ENCODE results near the gene TMEM60. TPM values are rescaled to one million over a fixed set of nuclear protein-coding genes. Genes with fewer than 3 reads are reported as not detected.
"Not testable (repeated sequence)": the region's sequence is repeated elsewhere in the genome, so short reads cannot be mapped to it uniquely, and the experiment has no call there.

TMEM60 gene
- total RNA-seq, 2 donors from 2014 or later, result 9.6 TPM; not detected in 1

DNA sequence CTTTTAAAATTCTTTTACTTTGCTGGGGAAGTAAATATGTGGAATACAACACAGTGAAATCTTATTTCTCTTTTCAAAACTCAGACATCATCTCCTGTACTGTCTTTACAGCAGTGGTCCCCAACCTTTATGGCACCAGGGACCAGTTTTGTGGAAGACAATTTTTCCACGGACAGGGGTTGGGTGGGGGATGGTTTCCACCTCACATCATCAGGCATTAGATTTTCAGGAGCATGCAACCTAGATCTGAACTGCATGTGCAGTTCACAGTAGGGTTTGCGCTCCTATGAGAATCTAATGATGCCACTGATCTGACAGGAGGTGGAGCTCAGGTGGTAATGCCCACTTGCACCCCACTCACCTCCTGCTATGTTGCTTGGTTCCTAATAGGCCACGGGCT is 12.2 kb downstream of the TMEM60 start:
- 93 to 95% methylated on average over 3 of the region's 3 CpGs for WGBS, 2 donors
- no peaks in the 10 kb centered on the region for H3K27me3 ChIP-seq
- H3K4me3 ChIP-seq, result no peak overlapping the region
- no peaks in the 10 kb centered on the region for H3K9me3 ChIP-seq
- DNase-seq, result no peak
- peaks cover 19% of the 10 kb centered on the region for H3K4me1 ChIP-seq
- no peaks in the 10 kb centered on the region for H3K36me3 ChIP-seq (replicated peaks in 1 of 2; ENCODE audit: insufficient read depth in 1 of 2, low read depth in 2 of 2)
- H3K27ac ChIP-seq, result no peak overlapping the region
- TF ChIP-seq POLR2A (IDR thresholded peaks at IDR 0.05) (no peak), CTCF (IDR thresholded peaks at IDR 0.05) (no peak)
- intact Hi-C loops (cut with DNase I), result no loop called here
- ATAC-seq, result no peak

- peaks cover 19% of the 10 kb centered on the region for H3K4me1 ChIP-seq
- H3K27ac ChIP-seq; DNase-seq; H3K36me3 ChIP-seq (replicated peaks in 1 of 2; ENCODE audit: insufficient read depth in 1 of 2, low read depth in 2 of 2); H3K9me3 ChIP-seq; intact Hi-C loops (cut with DNase I); ATAC-seq; H3K4me3 ChIP-seq; H3K27me3 ChIP-seq: not testable (repeated sequence)
- WGBS, 2 donors, result 90 to 93% methylated on average over 10 of the region's 10 CpGs
These were observed 13.8 kb downstream of the TMEM60 start for GRCh38 chr7:77784426-77784825.

- Histone ChIP-seq H3K4me1 (peaks cover 19% of the 10 kb centered on the region), H3K36me3 (replicated peaks in 1 of 2; ENCODE audit: insufficient read depth in 1 of 2, low read depth in 2 of 2) (peaks cover 0 to 5% of the 10 kb centered on the region in 2 donors), H3K9me3 (no peaks in the 10 kb centered on the region), H3K27me3 (no peaks in the 10 kb centered on the region), H3K27ac (no peak overlapping the region), H3K4me3 (no peak overlapping the region)
- DNase-seq, result no peak
- 77 to 85% methylated on average over 3 of the region's 3 CpGs for WGBS, 2 donors
- intact Hi-C loops (cut with DNase I), result no loop called here
- no peak for ATAC-seq
- TF ChIP-seq POLR2A (IDR thresholded peaks at IDR 0.05), result no peak
- TF ChIP-seq CTCF (IDR thresholded peaks at IDR 0.05), result no peak
These were observed 14.7 kb downstream of the TMEM60 start for GRCh38 chr7:77783545-77783944.

- DNase-seq (no peak), ATAC-seq (no peak)
- Histone ChIP-seq H3K9me3 (no peaks in the 10 kb centered on the region), H3K4me1 (peaks cover 19% of the 10 kb centered on the region), H3K27ac (no peak overlapping the region), H3K27me3 (no peaks in the 10 kb centered on the region), H3K4me3 (no peak overlapping the region), H3K36me3 (replicated peaks in 1 of 2; ENCODE audit: insufficient read depth in 1 of 2, low read depth in 2 of 2) (peaks cover 0 to 6% of the 10 kb centered on the region in 2 donors)
- WGBS, 2 donors, result 23 to 24% methylated on average over 1 of the region's 1 CpG
- intact Hi-C loops (cut with DNase I), result no loop called here
- TF ChIP-seq CTCF (IDR thresholded peaks at IDR 0.05) (no peak), POLR2A (IDR thresholded peaks at IDR 0.05) (no peak)
These were observed 15.1 kb downstream of the TMEM60 start for GRCh38 chr7:77783111-77783510.

- DNase-seq, result no peak
These were observed 15.9 kb downstream of the TMEM60 start for GRCh38 chr7:77782383-77782782.

More at GRCh38 chr7:77782383-77782782, 15.9 kb downstream of the TMEM60 start:
- intact Hi-C loops (cut with DNase I), result no loop called here
- Histone ChIP-seq H3K4me3 (no peak overlapping the region), H3K4me1 (peaks cover 19% of the 10 kb centered on the region), H3K9me3 (no peaks in the 10 kb centered on the region), H3K36me3 (replicated peaks in 1 of 2; ENCODE audit: insufficient read depth in 1 of 2, low read depth in 2 of 2) (peaks cover 0 to 6% of the 10 kb centered on the region in 2 donors), H3K27ac (no peak overlapping the region), H3K27me3 (no peaks in the 10 kb centered on the region)
- no peak for TF ChIP-seq POLR2A (IDR thresholded peaks at IDR 0.05)
- TF ChIP-seq CTCF (IDR thresholded peaks at IDR 0.05), result no peak
- WGBS, 2 donors, result 75 to 79% methylated on average over 4 of the region's 4 CpGs
- no peak for ATAC-seq

Data from body of pancreas (tissue), 4 donors.